GM19455 (cell line): Measurements from ENCODE around the gene POLDIP3.
"Not testable (repeated sequence)": the region's sequence is repeated elsewhere in the genome, so short reads cannot be mapped to it uniquely, and the experiment has no call there.

Experiments used
- ATAC-seq: cut with Tn5 transposase; IDR thresholded peaks from one replicate; pipeline ENCODE4 v1.9.1; 2021; ENCODE audit not compliant: unreplicated experiment

POLDIP3 gene

GRCh38 chr22:42561856-42562255 lies 52.8 kb downstream of the POLDIP3 start:
- no peak for ATAC-seq

GRCh38 chr22:42560781-42561180 lies 53.9 kb downstream of the POLDIP3 start:
- ATAC-seq, result no peak

DNA sequence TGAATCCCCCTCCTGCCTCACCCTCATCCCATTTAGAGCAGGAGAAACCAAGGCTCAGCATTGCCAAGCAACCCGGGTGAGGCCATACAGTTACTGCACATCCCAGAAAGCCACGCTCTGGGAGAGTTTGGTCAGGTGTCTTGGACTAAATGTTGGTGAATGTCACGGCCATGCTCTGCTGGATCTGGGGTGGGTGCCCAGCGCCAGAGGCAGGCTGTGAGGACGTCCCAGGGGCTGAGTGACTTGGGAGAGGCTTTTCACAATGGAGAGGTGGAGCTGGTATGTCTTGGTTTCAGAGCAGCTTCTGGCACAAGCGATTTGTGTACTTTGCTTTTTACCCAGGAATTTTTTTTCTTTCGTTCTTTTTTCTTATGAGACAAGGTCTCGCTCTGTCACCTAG lies 54.3 kb downstream of the POLDIP3 start:
- ATAC-seq, result no peak

DNA sequence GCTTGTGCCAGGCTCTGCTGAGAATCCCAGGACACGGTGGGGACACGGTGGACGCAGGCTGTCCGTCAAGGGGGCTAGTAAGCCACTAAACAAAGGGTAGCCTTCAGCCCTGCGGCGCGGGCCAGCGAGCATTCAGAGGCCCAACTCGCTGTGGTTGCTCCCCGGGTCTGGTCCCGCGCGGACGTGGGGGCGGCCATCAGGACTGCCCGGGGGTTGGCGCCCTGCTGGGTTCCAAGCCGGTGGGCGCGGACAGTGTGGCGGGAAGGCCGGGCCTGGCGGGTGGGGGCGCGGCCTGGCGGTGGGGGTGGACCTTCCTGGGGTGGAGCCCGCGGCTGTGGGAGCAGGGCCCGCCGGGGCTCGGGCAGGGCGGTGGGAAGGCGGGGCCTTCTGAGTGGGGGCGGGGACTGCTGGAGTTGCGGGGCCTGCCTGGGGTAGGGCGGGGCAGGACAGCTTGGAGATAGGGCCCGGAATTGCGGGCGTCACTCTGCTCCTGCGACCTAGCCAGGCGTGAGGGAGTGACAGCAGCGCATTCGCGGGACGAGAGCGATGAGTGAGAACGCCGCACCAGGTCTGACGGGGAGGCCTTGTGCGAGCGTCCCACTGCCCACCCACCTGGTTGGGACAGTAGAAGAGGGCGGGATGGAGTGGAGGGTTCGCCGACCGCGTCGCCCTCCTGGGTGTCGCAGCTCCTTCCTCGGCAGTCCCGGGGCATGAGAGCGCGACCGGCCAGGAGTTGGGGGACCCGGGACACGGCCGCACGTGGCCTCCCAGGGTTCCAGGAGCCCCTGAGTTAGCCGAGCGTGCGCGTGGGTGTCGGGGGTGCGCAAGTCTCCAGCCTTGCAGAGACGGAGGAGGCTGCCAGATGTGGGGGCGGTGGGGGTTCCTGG lies 61.0 kb downstream of the POLDIP3 start, which contains the start of gene SERHL2:
Gene SERHL2 (plus strand): TSS at position 482 of the 887 bp plus-strand sequence. CDS start 65 bp downstream, at position 547.
- ATAC-seq, result no peak

DNA sequence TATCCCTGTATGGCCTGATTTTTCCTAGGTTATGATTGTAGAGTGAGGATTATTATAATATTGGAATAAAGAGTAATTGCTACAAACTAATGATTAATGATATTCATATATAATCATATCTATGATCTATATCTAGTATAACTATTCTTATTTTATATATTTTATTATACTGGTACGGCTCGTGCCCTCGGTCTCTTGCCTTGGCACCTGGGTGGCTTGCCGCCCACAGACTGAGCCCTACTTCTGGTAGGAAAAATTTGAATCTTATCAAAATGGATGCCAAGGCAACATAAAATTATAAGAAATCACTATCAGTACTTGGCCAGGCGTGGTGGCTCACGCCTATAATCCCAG lies 62.4 kb downstream of the POLDIP3 start:
- not testable (repeated sequence) for ATAC-seq

GRCh38 chr22:42549331-42550060 lies 65.2 kb downstream of the POLDIP3 start:
- ATAC-seq, result no peak

- no peak for ATAC-seq
Observed at GRCh38 chr22:42548597-42549330, 65.9 kb downstream of the POLDIP3 start.

- not testable (repeated sequence) for ATAC-seq
Observed at GRCh38 chr22:42548126-42548525, 66.6 kb downstream of the POLDIP3 start.

DNA sequence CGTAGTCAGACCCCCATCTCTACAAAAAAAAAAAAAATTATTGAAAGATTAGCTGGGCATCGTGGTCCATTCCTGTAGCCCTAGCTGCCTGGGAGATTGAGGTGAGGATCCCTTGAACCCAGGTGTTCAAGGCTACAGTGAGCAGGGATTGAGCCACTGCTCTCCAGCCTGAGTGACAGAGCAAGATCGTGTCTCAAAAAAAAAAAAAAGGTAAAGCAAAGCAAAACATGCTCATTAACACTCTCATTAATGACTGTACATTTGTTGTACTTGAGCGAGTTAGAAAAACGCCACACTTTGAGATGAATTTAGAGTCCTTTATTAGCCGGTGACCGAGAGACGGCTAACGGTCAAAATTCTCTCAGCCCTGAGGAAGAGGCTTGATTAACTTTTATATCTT lies 67.1 kb downstream of the POLDIP3 start:
- no peak for ATAC-seq

DNA sequence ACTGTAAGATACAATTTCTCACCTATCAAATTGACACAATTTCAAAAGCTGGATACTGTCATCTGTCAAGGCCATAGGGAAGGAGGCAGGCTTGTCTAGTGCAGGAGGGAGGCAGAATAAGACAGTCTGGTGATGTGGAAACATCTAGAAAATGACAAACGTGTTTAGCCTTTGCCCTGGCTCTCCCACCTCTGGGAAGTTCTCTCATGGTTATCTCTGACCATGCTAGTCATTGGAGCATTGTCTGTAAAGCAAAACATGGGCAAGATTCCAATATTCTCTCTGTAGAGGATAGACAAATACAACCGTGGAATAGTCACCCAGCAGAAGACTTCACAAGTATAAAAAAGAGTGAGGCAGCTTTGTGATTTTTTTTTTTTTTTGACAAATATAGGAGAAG lies 70.0 kb downstream of the POLDIP3 start:
- ATAC-seq, result no peak

DNA sequence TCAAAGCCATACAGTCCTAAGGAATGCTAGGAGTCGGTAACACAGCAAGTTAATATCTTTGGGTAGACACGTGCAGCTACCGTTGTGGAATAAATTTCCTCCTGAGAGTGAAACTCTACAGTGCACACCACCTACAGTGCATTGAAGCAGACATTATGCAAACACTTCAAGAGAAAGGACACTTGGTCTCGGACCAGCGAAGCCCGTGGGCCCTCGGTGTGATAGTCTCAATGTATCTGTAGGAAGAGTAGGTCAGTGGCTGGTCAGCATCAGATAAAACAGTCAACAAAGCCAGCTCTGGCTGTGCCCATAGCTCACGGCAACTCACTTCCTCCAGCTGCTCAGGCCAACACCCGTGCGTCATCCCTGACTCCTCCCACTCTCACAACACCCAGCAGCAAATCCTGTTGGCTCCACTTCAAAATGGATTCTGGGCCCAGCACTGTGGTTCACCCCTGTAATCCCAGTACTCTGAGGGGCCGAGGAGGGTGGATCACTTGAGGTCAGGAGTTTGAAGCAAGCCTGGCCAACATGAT lies 75.4 kb downstream of the POLDIP3 start:
- not testable (repeated sequence) for ATAC-seq

- not testable (repeated sequence) for ATAC-seq
Observed at GRCh38 chr22:42537199-42537831, 77.4 kb downstream of the POLDIP3 start.

- ATAC-seq, result not testable (repeated sequence)
Observed at GRCh38 chr22:42536634-42537033, 78.0 kb downstream of the POLDIP3 start.

DNA sequence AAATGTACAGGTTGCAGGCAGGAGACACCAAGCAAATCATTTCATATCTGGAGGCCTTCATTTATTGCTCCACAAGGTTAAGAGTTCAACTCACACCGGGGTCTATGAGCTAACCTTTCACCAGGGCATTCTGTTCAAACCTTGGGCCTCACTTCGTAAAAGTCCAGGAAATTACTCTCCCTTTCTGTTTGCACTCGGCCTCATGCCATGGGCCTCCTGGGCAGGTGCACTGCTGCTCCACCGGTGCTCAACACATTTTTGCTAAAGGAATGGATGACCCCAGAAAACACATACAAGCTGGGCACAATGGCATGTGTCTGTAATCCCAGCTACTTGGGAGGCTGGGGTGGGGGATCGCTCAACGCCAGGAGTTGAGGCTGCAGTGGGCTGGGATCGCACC lies 78.5 kb downstream of the POLDIP3 start:
- ATAC-seq, result no peak

- not testable (repeated sequence) for ATAC-seq
Observed at GRCh38 chr22:42535082-42535731, 79.5 kb downstream of the POLDIP3 start.
